ENCODE measurements around the gene TPRN.

The TPRN gene

DNA sequence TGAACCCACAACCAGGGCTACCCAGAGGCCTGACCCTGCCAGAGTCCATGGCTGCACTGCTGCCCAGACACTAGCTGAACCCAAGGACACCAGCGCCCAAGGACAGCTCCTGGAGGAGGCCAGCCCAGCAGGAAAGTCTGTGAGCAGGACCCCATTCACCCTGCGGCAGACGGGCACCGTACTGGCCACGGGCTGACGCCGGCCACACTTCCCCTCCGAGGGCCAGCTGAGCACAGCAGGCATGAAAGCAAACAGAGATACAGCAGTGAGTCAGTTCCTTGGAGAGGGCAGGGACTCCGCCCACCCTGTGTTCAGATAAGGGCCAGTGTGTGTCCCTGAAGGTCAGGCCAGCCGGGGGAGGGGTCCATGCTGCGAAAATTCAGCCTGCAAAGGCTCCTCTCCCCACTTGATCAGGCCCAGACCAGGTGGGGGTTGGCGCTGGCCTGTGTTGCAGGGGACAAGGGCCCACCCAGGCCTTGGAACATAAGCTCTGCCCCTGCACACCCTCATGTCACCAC, 18.3 kb upstream of the TPRN start:
- H3K36me3 ChIP-seq (ENCODE audit: insufficient read depth, low read length): no peaks in the 10 kb centered on the region
- H3K4me2 ChIP-seq (ENCODE audit: low read depth, low read length, poor library complexity, severe bottlenecking): no peak overlapping the region
- no peak overlapping the region for H3K4me3 ChIP-seq (ENCODE audit: low read length, poor library complexity, severe bottlenecking)

DNA sequence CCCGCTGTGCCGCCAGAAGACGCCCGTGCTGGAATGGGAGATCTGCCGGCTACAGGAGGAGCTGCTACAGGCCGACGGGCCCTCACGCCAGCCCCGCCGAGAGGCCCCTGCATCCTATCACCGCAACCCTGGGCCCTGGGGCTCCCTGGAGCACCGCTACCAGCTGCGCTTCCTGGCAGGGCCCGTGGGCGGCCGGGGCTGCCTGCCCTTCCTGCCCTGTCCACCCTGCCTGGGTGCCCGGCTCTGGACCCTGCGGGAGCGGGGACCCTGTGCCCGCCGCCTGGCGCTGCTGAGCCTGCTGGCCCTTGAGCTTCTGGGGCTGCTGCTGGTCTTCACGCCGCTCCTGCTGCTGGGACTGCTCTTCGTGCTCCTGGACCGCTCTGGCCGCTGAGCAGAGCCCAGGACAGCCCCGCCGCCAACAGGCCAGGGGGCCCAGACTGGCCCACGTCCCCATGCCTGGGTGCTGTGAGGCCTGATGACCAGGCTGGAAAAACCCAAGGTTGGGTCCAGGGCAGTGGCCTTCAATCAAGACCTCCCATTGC, 17.7 kb upstream of the TPRN start:
- H2AFZ ChIP-seq (ENCODE audit: low read length): no peak overlapping the region
- H3K4me3 ChIP-seq (ENCODE audit: low read length, poor library complexity, severe bottlenecking): no peak overlapping the region
- H3F3A ChIP-seq (ENCODE audit: low read depth): no peaks in the 10 kb centered on the region
- no peaks in the 10 kb centered on the region for H3K27me3 ChIP-seq (ENCODE audit: insufficient read depth, low read length, poor library complexity, severe bottlenecking)
- H3K79me2 ChIP-seq (ENCODE audit: insufficient read depth, low read length): no peaks in the 10 kb centered on the region
- H4K20me1 ChIP-seq (ENCODE audit: insufficient read depth, low read length, poor library complexity, severe bottlenecking): no peaks in the 10 kb centered on the region
- H3K4me2 ChIP-seq (ENCODE audit: low read depth, low read length, poor library complexity, severe bottlenecking): no peak overlapping the region
- H3K9me2 ChIP-seq (replicated peaks; ENCODE audit: low read depth, low read length): no peaks in the 10 kb centered on the region
- no peak for TF ChIP-seq EZH2phosphoT487 (IDR thresholded peaks at IDR 0.05; ENCODE audit: borderline replicate concordance)
- TF ChIP-seq, protein P1, sequence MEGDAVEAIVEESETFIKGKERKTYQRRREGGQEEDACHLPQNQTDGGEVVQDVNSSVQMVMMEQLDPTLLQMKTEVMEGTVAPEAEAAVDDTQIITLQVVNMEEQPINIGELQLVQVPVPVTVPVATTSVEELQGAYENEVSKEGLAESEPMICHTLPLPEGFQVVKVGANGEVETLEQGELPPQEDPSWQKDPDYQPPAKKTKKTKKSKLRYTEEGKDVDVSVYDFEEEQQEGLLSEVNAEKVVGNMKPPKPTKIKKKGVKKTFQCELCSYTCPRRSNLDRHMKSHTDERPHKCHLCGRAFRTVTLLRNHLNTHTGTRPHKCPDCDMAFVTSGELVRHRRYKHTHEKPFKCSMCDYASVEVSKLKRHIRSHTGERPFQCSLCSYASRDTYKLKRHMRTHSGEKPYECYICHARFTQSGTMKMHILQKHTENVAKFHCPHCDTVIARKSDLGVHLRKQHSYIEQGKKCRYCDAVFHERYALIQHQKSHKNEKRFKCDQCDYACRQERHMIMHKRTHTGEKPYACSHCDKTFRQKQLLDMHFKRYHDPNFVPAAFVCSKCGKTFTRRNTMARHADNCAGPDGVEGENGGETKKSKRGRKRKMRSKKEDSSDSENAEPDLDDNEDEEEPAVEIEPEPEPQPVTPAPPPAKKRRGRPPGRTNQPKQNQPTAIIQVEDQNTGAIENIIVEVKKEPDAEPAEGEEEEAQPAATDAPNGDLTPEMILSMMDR (conservative IDR thresholded peaks at IDR 0.05; ENCODE audit: low read length): no peak
- peaks cover 7% of the 10 kb centered on the region for H3K4me1 ChIP-seq (ENCODE audit: insufficient read depth, low read length, poor library complexity, severe bottlenecking)
- no peaks in the 10 kb centered on the region for H3K36me3 ChIP-seq (ENCODE audit: insufficient read depth, low read length)
- no peaks in the 10 kb centered on the region for H3K9me3 ChIP-seq (ENCODE audit: insufficient read depth, low read depth, low read length)
- no peak overlapping the region for H3K9ac ChIP-seq (ENCODE audit: low read depth, low read length, poor library complexity, severe bottlenecking)

More for the DNA sequence above, 18.3 kb upstream of the TPRN start:
- H3K9me3 ChIP-seq (ENCODE audit: insufficient read depth, low read depth, low read length): no peaks in the 10 kb centered on the region
- TF ChIP-seq EZH2phosphoT487 (IDR thresholded peaks at IDR 0.05; ENCODE audit: borderline replicate concordance): no peak
- TF ChIP-seq, protein P1 (conservative IDR thresholded peaks at IDR 0.05; ENCODE audit: low read length): no peak
- H3K79me2 ChIP-seq (ENCODE audit: insufficient read depth, low read length): no peaks in the 10 kb centered on the region
- no peaks in the 10 kb centered on the region for H3K9me2 ChIP-seq (replicated peaks; ENCODE audit: low read depth, low read length)
- no peaks in the 10 kb centered on the region for H4K20me1 ChIP-seq (ENCODE audit: insufficient read depth, low read length, poor library complexity, severe bottlenecking)
- H3K9ac ChIP-seq (ENCODE audit: low read depth, low read length, poor library complexity, severe bottlenecking): no peak overlapping the region
- H3K4me1 ChIP-seq (ENCODE audit: insufficient read depth, low read length, poor library complexity, severe bottlenecking): peaks cover 8% of the 10 kb centered on the region
- no peaks in the 10 kb centered on the region for H3F3A ChIP-seq (ENCODE audit: low read depth)
- H3K27me3 ChIP-seq (ENCODE audit: insufficient read depth, low read length, poor library complexity, severe bottlenecking): no peaks in the 10 kb centered on the region
- H2AFZ ChIP-seq (ENCODE audit: low read length): no peak overlapping the region

DNA sequence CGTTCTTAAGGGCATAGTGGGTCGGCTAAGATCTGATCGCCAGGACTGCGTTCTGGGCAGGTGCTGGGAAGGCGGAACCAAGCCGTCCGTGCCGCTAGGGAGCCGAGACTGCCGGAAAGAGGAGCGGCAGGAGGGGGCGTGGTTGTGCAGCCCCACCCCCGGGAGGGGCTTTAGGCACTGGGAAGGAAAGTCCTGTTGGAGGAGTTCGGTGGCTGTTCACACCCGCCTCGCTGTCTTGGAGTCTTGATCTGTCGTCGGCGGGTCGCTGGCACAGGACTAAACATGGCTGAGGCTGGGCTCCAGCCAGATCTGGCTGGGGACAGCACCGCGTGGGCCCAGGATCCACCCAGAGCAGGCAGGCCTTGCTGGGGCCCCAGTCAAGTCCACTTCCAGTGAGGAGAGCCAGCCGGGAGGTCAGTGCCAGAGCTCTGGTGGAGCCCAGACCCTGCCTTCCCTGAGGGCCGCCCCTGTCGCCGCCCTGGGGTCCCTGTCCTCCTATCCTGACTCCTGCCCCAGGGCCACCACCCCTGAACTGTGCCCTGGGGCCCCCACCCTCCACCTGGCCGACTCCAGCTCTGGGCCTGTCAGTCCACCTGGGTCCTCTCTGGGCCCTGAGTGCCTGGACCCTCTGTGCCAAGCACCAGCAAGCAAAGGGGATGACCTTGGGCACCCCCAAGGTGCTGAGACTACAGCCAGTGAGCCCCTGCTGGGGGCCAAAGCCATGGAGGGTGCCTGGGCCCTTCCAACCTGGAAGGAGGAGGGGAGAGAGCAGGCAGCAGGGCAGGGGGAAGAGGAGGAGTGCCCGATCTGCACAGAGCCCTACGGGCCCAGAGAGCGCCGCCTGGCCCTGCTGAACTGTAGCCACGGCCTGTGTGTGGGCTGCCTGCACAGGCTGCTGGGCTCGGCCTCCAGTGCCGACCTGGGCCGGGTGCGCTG, 17.0 kb upstream of the TPRN start:
- Histone ChIP-seq H3K4me3 (ENCODE audit: low read length, poor library complexity, severe bottlenecking) (no peak overlapping the region), H3K36me3 (ENCODE audit: insufficient read depth, low read length) (no peaks in the 10 kb centered on the region), H3K9me2 (replicated peaks; ENCODE audit: low read depth, low read length) (no peaks in the 10 kb centered on the region), H4K20me1 (ENCODE audit: insufficient read depth, low read length, poor library complexity, severe bottlenecking) (no peaks in the 10 kb centered on the region), H3K4me2 (ENCODE audit: low read depth, low read length, poor library complexity, severe bottlenecking) (no peak overlapping the region), H3K9ac (ENCODE audit: low read depth, low read length, poor library complexity, severe bottlenecking) (no peak overlapping the region), H2AFZ (ENCODE audit: low read length) (no peak overlapping the region), H3K79me2 (ENCODE audit: insufficient read depth, low read length) (no peaks in the 10 kb centered on the region), H3K9me3 (ENCODE audit: insufficient read depth, low read depth, low read length) (no peaks in the 10 kb centered on the region), H3K4me1 (ENCODE audit: insufficient read depth, low read length, poor library complexity, severe bottlenecking) (peaks cover 1% of the 10 kb centered on the region), H3K27me3 (ENCODE audit: insufficient read depth, low read length, poor library complexity, severe bottlenecking) (no peaks in the 10 kb centered on the region), H3F3A (ENCODE audit: low read depth) (no peaks in the 10 kb centered on the region)
- TF ChIP-seq EZH2phosphoT487 (IDR thresholded peaks at IDR 0.05; ENCODE audit: borderline replicate concordance): no peak
- TF ChIP-seq, protein P1 (conservative IDR thresholded peaks at IDR 0.05; ENCODE audit: low read length): no peak

Measured in Loucy (cell line).